BJ (cell line): ENCODE measurements around the gene ITLN2. TPM values are rescaled to one million over a fixed set of nuclear protein-coding genes. Genes with fewer than 3 reads are reported as not detected.

Experiments used
- CTCF ChIA-PET: fragments of 350-600 bp; formaldehyde crosslinking; extraction: SDS; loops from one replicate; lab custom pipeline; 2021; ENCODE audit warnings: antibody characterized with exemption, inconsistent platforms; lab: Yijun Ruan, JAX
- POLR2A ChIA-PET: fragments of 300-600 bp; sonication (Branson Sonifier 250); formaldehyde crosslinking; extraction: SDS; loops from one replicate; lab custom pipeline; 2021; ENCODE audit warnings: antibody characterized with exemption; lab: Charles Lee
- DNase-seq: peaks from one replicate; pipeline ENCODE4 v3.0.0-alpha.2; 2011; ENCODE audit warnings: low read depth
- H3K27me3 ChIP-seq: 2 replicates; pipeline ENCODE4 v1.6.0; 2011; ENCODE audit warnings: low read length; ENCODE audit not compliant: control insufficient read depth, insufficient read depth
- H3K36me3 ChIP-seq: 2 replicates; pipeline ENCODE4 v1.5.1; 2011; ENCODE audit warnings: low read length; ENCODE audit not compliant: control insufficient read depth, insufficient read depth
- H3K4me3 ChIP-seq: 2 replicates; pipeline ENCODE4 v1.5.1; 2011; ENCODE audit warnings: low read depth, mild to moderate bottlenecking, control low read depth, low read length
- polyA plus RNA-seq: library from polyadenylated mRNA; depleted of rRNA; stranded (reverse); fragments of >200 nt; gene quantifications from 2 replicates; pipeline ENCODE4 v1.2.3, GENCODE V29; 2011
- TF ChIP-seq, protein P1 (sequence below): IDR thresholded peaks from 2 replicates; pipeline ENCODE4 v1.5.1; 2011; ENCODE audit warnings: low read depth, mild to moderate bottlenecking, control low read depth, inconsistent platforms, low read length, moderate library complexity; ENCODE audit not compliant: insufficient read depth

The ITLN2 gene
- polyA plus RNA-seq, 1 experiment, result not detected

DNA sequence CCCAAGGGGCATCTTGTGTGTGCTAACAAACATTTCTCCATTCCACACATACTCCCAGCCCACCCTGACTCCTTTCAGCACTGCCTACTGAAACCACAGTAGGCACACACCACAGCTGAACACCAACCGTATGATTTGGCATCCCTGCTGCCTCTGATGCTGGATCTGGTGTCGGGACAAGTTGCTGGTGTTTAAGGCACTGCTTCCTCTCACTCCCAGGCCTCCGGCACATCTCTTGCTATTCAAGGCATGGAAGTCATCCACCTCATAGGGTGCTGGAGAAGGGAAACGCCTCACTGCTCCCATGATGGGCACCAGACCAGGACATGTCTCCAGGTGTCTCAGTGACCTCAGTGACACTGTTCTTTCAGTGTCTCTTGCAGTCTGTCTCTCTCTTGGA is 2.4 kb upstream of the ITLN2 start:
- Histone ChIP-seq H3K4me3 (no peak overlapping the region), H3K27me3 (no peaks in the 10 kb centered on the region), H3K36me3 (no peaks in the 10 kb centered on the region)
- ChIA-PET POLR2A (no interaction called here), CTCF (no interaction called here)
- no peak for DNase-seq
- TF ChIP-seq, protein P1, sequence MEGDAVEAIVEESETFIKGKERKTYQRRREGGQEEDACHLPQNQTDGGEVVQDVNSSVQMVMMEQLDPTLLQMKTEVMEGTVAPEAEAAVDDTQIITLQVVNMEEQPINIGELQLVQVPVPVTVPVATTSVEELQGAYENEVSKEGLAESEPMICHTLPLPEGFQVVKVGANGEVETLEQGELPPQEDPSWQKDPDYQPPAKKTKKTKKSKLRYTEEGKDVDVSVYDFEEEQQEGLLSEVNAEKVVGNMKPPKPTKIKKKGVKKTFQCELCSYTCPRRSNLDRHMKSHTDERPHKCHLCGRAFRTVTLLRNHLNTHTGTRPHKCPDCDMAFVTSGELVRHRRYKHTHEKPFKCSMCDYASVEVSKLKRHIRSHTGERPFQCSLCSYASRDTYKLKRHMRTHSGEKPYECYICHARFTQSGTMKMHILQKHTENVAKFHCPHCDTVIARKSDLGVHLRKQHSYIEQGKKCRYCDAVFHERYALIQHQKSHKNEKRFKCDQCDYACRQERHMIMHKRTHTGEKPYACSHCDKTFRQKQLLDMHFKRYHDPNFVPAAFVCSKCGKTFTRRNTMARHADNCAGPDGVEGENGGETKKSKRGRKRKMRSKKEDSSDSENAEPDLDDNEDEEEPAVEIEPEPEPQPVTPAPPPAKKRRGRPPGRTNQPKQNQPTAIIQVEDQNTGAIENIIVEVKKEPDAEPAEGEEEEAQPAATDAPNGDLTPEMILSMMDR, result no peak

GRCh38 chr1:160953030-160953429 is 1.6 kb downstream of the ITLN2 start:
- H3K27me3 ChIP-seq, result no peaks in the 10 kb centered on the region
- CTCF ChIA-PET, result interaction anchor here (1.2 to 5.5 kb wide), 8 partner anchors 12 to 278 kb away, joined by 3 to 40 read pairs (median 18); no protein-coding TSS in a partner anchor
- H3K36me3 ChIP-seq, result no peaks in the 10 kb centered on the region
- no peak overlapping the region for H3K4me3 ChIP-seq
- TF ChIP-seq, protein P1, result no peak
- POLR2A ChIA-PET, result no interaction called here
- DNase-seq, result no peak

- no peak for DNase-seq
- TF ChIP-seq, protein P1, result no peak
- ChIA-PET POLR2A (no interaction called here), CTCF (interaction anchor here (0.8 to 5.5 kb wide), 20 partner anchors 8 to 277 kb away, joined by 3 to 40 read pairs (median 6); partner anchors contain the start of gene F11R)
- no peaks in the 10 kb centered on the region for H3K27me3 ChIP-seq
- no peaks in the 10 kb centered on the region for H3K36me3 ChIP-seq
- no peak overlapping the region for H3K4me3 ChIP-seq
Measured at GRCh38 chr1:160952129-160952510, 2.5 kb downstream of the ITLN2 start.

- CTCF ChIA-PET, result interaction anchor here (0.8 to 5.5 kb wide), 21 partner anchors 8 to 277 kb away, joined by 3 to 40 read pairs (median 6); partner anchors contain the start of gene F11R
- H3K4me3 ChIP-seq, result no peak overlapping the region
- H3K27me3 ChIP-seq, result no peaks in the 10 kb centered on the region
- DNase-seq, result no peak
- TF ChIP-seq, protein P1, result peak; percentile 71
- POLR2A ChIA-PET, result no interaction called here
- H3K36me3 ChIP-seq, result no peaks in the 10 kb centered on the region
Measured at GRCh38 chr1:160951443-160952128, 3.0 kb downstream of the ITLN2 start.

GRCh38 chr1:160950657-160951056 is 4.0 kb downstream of the ITLN2 start:
- ChIA-PET POLR2A (no interaction called here), CTCF (interaction anchor here (1.0 to 5.5 kb wide), 10 partner anchors 9 to 276 kb away, joined by 3 to 40 read pairs (median 12); no protein-coding TSS in a partner anchor)
- no peak for DNase-seq
- Histone ChIP-seq H3K27me3 (no peaks in the 10 kb centered on the region), H3K4me3 (no peak overlapping the region), H3K36me3 (no peaks in the 10 kb centered on the region)
- TF ChIP-seq, protein P1, result no peak
